Small intestine (tissue), 7 donors: Measurements from ENCODE around the gene HS6ST1. TPM values are rescaled to one million over a fixed set of nuclear protein-coding genes. Genes with fewer than 3 reads are reported as not detected.
A peak's percentile ranks its signal among the peaks of the same experiment; 100 is the strongest.

Experiments used
- DNase-seq, 2 donors: peaks; one replicate each; pipeline versions ENCODE4 v3.0.0 to v3.0.0-alpha.2; 2013
- FAIRE-seq: peaks from 2 replicates; lab custom pipeline; 2012; peaks lifted over from hg19 to GRCh38; lab: Jason Lieb, UNC
- H3K27ac ChIP-seq, 3 donors: one replicate each; pipeline ENCODE4 v1.5.1; 2013; ENCODE audit warnings: low read length in 2 of 3, mild to moderate bottlenecking in 2 of 3, control low read depth in 1 of 3, inconsistent platforms in 1 of 3, low read depth in 1 of 3, moderate library complexity in 1 of 3
- H3K27me3 ChIP-seq, 3 donors: one replicate each; pipeline ENCODE4 v1.6.1; 2013; ENCODE audit warnings: low read length in 3 of 3, inconsistent platforms in 1 of 3; ENCODE audit not compliant: control insufficient read depth in 3 of 3, insufficient read depth in 3 of 3
- H3K36me3 ChIP-seq, 3 donors: one replicate each; pipeline ENCODE4 v1.6.1; 2013; ENCODE audit warnings: low read length in 3 of 3, inconsistent platforms in 1 of 3, low read depth in 1 of 3, mild to moderate bottlenecking in 1 of 3, moderate library complexity in 1 of 3; ENCODE audit not compliant: control insufficient read depth in 3 of 3, insufficient read depth in 2 of 3
- H3K4me1 ChIP-seq, 3 donors: one replicate each; pipeline ENCODE4 v1.6.1; 2013; ENCODE audit warnings: low read length in 2 of 3, inconsistent platforms in 1 of 3, low read depth in 1 of 3, mild to moderate bottlenecking in 1 of 3, moderate library complexity in 1 of 3; ENCODE audit not compliant: control insufficient read depth in 3 of 3, insufficient read depth in 2 of 3
- H3K4me3 ChIP-seq, 3 donors: one replicate each; pipeline ENCODE4 v1.5.1; 2013; ENCODE audit warnings: low read length in 3 of 3, control low read depth in 1 of 3, inconsistent platforms in 1 of 3, low read depth in 1 of 3, mild to moderate bottlenecking in 1 of 3, moderate library complexity in 1 of 3
- H3K9me3 ChIP-seq, 2 donors: one replicate each; pipeline ENCODE4 v1.6.1; 2013; ENCODE audit warnings: low read depth in 1 of 2, low read length in 1 of 2; ENCODE audit not compliant: control insufficient read depth in 2 of 2, insufficient read depth in 1 of 2
- WGBS, 3 donors: extraction: QIAGEN DNeasy Blood & Tissue Kit; methylation state at CpG; one replicate each; pipeline ENCODE4 v1.1.7; 2013; 5-methylcytosine and 5-hydroxymethylcytosine counted together
- polyA plus RNA-seq, 4 donors: library from polyadenylated mRNA; stranded (reverse) in 3 of 4; unstranded in 1 of 4; fragments of 200-250 nt in 3 of 4; fragments of 120-200 nt in 1 of 4; gene quantifications; one replicate each; pipeline versions ENCODE4 v1.2.1 to v1.2.3, GENCODE V29; 2013
- donor health status: healthy with polysubstance abuse.
- donor health status: control.
- donor health status: control.
- donor health status: Bipolar disorder and iron deficiency.
- donor health status: healthy.

The HS6ST1 gene
- polyA plus RNA-seq, 4 donors = 4.0 to 20.7 (median 12.5) TPM

DNA sequence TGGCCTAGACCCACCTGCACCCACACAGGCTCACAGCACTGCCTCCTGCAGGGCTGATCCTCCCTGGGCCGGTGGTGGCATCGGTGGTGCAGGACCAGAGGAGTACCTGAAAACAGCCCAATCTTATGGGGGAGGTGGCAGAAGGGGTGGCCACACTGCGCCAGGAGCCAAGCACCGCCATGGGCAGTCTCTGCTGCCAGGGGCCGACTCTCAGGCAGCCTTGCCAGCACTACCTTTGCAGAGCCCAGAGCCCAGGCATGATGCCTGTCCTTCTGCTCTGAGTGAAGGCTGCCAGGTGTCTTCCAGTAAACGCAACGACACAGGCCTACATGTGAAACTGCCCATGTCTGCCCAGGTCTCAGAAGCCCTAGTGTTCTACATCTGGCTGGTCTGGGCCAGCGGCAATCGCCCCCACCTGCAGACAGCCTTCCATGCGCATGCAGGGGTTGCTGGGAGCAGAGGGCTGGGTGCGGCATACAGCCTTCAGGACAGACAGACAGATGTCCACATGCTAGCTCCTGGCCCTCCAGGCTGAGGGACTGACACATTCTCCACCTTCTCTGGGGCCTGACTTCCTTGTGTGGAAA, 6.8 kb downstream of the HS6ST1 start:
- Histone ChIP-seq H3K36me3 (peaks cover 0 to 68% (median 0%) of the 10 kb centered on the region in 3 donors), H3K4me3 (no peak overlapping the region), H3K9me3 (no peaks in the 10 kb centered on the region), H3K27ac (no peak overlapping the region), H3K4me1 (peaks cover 0 to 33% (median 2%) of the 10 kb centered on the region in 3 donors), H3K27me3 (no peaks in the 10 kb centered on the region)
- DNase-seq (no peak), FAIRE-seq (no peak)
- WGBS, 3 donors = 85 to 90% (median 88%) methylated on average over 9 to 11 of the region's 11 CpGs

DNA sequence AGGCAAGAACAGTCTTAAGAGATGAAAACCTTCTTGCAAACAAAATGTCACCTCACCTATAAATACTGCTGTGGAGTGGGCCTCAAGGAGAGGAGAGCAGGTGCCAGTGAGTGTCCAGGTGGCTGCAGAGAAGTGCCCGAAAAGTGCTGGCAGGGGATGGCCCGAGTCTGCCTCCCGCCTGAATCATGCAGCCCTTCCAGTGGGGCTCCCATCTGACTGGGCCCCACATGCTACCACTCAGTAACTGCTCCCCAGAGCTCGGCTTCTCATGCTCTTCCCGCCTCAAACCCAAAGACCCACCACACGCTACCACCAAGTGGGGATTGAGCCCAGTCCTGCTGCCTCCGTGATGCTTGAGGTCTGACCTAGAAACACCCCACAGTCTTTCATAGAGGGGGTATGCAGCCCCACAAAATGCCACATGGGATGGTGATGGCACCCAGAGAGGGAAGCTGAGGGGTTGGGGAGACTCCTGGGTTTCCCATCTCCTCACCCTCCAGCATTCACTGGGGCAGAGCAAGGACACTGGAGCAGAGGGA, 7.4 kb downstream of the HS6ST1 start:
- 78 to 91% (median 89%) methylated on average over 6 to 7 of the region's 7 CpGs for WGBS, 3 donors
- FAIRE-seq (no peak), DNase-seq (no peak)
- Histone ChIP-seq H3K27ac (no peak overlapping the region), H3K4me1 (peaks cover 0 to 28% (median 0%) of the 10 kb centered on the region in 3 donors), H3K27me3 (no peaks in the 10 kb centered on the region), H3K9me3 (no peaks in the 10 kb centered on the region), H3K36me3 (peaks cover 0 to 62% (median 0%) of the 10 kb centered on the region in 3 donors), H3K4me3 (no peak overlapping the region)

DNA sequence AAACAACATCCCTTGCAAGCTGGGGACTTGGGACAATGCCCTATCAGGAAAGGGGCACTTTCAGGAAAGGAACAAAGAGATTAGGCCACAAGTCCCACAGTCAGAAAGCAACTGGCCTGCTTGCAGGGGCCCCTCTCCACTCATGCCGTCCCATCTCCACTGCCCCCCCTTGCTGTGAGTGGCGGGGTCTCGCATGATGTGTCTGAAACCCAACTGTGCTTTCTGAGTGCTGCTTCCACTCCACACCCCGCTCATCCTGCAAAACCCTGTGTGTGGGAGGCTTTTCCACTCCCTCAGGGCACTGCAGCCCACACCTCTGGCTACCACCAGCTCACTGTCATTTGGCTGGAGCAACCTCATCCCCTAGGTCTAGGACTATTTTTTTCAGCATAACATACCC, 7.9 kb downstream of the HS6ST1 start:
- no peak overlapping the region for H3K4me3 ChIP-seq
- WGBS, 3 donors = 68 to 77% (median 76%) methylated on average over 4 of the region's 4 CpGs
- DNase-seq (no peak), FAIRE-seq (no peak)
- H3K4me1 ChIP-seq = peaks cover 0 to 31% (median 0%) of the 10 kb centered on the region in 3 donors
- peaks cover 0 to 60% (median 0%) of the 10 kb centered on the region in 3 donors for H3K36me3 ChIP-seq
- no peaks in the 10 kb centered on the region for H3K9me3 ChIP-seq
- peak overlapping the region in 1 of 3 donors; percentile 43 for H3K27ac ChIP-seq
- H3K27me3 ChIP-seq = no peaks in the 10 kb centered on the region

DNA sequence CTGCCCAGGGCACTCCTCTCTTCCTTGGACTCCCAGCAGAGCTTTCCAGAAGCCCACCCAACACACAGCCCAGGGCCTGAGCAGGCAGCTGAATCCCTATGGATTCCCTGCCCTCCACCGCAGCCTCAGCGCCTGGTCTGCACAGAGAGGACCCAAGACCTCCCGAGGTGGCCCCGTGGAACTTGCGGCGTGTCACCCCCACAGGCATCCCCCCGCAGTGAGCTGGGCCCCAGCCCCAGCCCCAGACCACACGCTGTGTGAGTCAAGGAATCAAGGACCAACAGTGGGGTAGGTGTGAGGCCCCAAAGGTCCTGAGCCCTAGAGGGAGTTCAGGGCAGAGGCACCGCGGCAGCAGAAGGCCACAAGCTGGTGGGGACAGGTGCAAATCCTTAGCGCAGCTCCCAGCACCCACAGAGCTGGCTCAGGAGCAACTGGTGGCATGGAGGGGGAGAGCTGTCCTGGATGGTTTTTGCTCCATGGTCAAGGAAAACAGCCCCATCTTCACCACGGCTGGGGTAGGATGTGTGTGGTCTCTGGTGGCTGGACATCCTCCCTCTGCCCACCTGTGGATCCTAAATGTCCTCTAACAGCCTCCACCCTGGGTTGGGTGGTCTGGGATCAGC, 8.5 kb downstream of the HS6ST1 start:
- Histone ChIP-seq H3K4me3 (no peak overlapping the region), H3K36me3 (peaks cover 0 to 58% (median 0%) of the 10 kb centered on the region in 3 donors), H3K9me3 (no peaks in the 10 kb centered on the region), H3K4me1 (peaks cover 0 to 36% (median 0%) of the 10 kb centered on the region in 3 donors), H3K27me3 (no peaks in the 10 kb centered on the region), H3K27ac (peak overlapping the region in 1 of 3 donors; percentile 43)
- DNase-seq (no peak), FAIRE-seq (no peak)
- 85 to 92% (median 91%) methylated on average over 12 of the region's 12 CpGs for WGBS, 3 donors

DNA sequence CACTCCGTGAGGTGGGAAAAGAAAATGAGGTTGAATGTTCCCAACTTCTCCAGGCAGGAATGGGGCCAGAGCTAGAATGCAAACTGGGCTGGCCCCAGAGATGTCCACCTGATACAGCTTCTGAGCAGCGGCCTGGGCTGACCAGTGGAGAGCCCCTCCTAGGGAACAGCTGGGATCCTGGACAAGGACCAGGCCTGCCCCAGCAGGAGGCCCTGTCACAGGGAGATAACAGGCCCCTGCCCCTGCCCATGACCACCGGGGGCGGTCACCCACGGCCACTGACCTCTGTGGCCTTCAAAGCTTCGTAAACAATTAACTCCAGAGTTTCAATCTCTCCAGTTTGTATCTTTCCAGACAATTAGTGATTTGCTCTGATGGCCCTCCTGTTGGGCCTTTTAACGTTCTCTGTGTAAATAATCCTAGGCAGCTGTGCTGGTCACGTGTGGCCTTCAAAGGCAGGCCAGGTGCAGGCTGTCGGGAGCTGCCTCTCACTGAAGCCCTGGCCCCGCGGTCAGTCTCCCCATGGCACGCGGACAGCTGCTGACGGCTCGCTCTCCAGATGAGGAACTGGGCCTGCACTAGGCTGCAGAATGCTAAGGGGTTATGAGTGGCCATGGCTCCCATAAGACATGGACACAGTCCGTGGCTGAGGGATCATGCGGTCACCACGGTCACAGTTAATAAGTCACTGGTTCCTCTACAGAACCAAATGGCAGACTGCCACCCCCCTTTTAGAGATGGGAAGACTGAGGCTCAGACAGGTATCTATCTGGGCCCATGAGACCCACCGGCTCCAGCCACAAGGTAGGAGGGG, 9.2 kb downstream of the HS6ST1 start:
- Histone ChIP-seq H3K9me3 (no peaks in the 10 kb centered on the region), H3K27me3 (no peaks in the 10 kb centered on the region), H3K4me1 (peaks cover 0 to 41% (median 0%) of the 10 kb centered on the region in 3 donors), H3K27ac (peak overlapping the region in 2 of 3 donors; percentile 2 to 43), H3K36me3 (peaks cover 0 to 53% (median 0%) of the 10 kb centered on the region in 3 donors), H3K4me3 (no peak overlapping the region)
- FAIRE-seq (no peak), DNase-seq (peak; percentile 30 to 72)
- WGBS, 3 donors = 29 to 47% (median 43%) methylated on average over 19 of the region's 19 CpGs

DNA sequence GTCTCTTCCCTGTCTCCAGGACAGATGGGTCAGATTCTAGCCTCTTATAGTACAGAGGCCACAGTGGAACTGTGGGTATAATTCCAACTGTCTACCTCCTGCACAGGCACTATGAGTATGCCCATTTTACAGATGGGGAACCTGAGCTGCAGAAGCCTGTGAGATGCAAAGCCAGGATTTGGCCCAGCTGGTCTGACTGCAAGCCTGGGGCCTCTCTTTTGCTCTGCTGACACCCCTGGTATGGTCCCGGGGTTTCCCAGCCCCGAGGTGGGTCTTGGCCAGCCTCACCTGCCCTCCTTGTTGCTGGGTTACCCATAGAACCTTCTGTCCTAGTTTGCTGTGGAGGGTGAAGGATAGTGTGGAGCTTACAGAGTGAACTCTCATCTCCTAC, 9.8 kb downstream of the HS6ST1 start:
- no peak for DNase-seq
- Histone ChIP-seq H3K9me3 (no peaks in the 10 kb centered on the region), H3K4me3 (no peak overlapping the region), H3K27ac (peak overlapping the region in 2 of 3 donors; percentile 2 to 43), H3K36me3 (peaks cover 0 to 51% (median 0%) of the 10 kb centered on the region in 3 donors), H3K4me1 (peaks cover 0 to 41% (median 0%) of the 10 kb centered on the region in 3 donors), H3K27me3 (no peaks in the 10 kb centered on the region)
- no peak for FAIRE-seq
- 67 to 73% (median 68%) methylated on average over 2 of the region's 2 CpGs for WGBS, 3 donors

DNA sequence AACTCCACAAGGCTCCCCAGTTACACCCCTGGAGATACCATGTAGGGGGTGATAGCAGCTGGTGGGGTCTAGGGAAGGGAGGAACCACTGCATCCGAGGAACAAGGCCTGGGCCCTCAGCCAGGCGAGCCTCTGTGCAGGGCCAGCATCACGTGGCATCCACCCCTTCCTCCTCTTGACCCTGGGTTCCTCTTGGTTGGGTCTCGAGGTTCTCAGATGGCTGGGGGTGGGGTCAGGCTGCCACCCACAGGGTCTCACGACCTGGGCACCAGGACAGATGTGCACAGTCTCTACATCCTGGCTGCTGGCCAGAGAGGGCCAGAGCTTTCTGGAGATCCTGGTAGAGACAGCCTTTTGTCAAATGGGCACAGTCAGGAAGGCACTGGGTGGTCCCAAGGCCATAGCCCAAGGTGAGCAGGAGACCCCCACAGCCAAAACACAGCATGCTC, 10.4 kb downstream of the HS6ST1 start:
- peak overlapping the region in 1 of 3 donors; percentile 41 for H3K27ac ChIP-seq
- H3K9me3 ChIP-seq = no peaks in the 10 kb centered on the region
- H3K4me3 ChIP-seq = no peak overlapping the region
- FAIRE-seq (no peak), DNase-seq (no peak)
- 48 to 65% (median 57%) methylated on average over 4 to 5 of the region's 5 CpGs for WGBS, 3 donors
- peaks cover 0 to 41% (median 0%) of the 10 kb centered on the region in 3 donors for H3K4me1 ChIP-seq
- no peaks in the 10 kb centered on the region for H3K27me3 ChIP-seq
- H3K36me3 ChIP-seq = peaks cover 0 to 53% (median 0%) of the 10 kb centered on the region in 3 donors

DNA sequence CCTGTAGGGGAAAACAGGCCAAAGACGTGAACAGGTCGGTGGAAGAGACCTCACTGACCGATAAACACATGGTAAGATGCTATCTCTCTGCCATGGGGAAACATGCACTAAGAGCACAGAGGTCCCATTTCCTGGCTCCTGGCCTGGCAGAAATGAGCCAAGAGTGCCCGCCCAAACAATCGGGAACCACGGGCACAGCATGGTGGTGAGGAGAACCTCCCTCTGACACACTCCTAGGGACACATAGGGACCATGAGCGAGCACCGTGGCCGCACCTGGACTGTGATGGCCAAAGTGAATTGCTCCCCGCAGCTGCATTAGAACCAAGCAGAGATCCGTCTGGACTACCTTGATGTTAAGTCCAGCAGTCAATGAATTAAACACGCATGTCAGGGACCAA, 11.1 kb downstream of the HS6ST1 start:
- DNase-seq (no peak), FAIRE-seq (no peak)
- H3K27me3 ChIP-seq = no peaks in the 10 kb centered on the region
- H3K4me1 ChIP-seq = peaks cover 0 to 41% (median 0%) of the 10 kb centered on the region in 3 donors
- peak overlapping the region in 1 of 3 donors; percentile 40 for H3K27ac ChIP-seq
- H3K36me3 ChIP-seq = peaks cover 0 to 57% (median 0%) of the 10 kb centered on the region in 3 donors
- WGBS, 3 donors = 79 to 91% (median 88%) methylated on average over 12 of the region's 12 CpGs
- H3K9me3 ChIP-seq = no peaks in the 10 kb centered on the region
- H3K4me3 ChIP-seq = no peak overlapping the region
